Caco-2 (cell line): Measurements from ENCODE around the gene EXOSC10. TPM values are rescaled to one million over a fixed set of nuclear protein-coding genes. Genes with fewer than 3 reads are reported as not detected.

ENCODE experiments used
- BruUV-seq: library from RNA; stranded (reverse); fragments of 400-500 nt; replicated peaks from 2 replicates; lab custom pipeline; 2021; lab: Mats Ljungman, UMichigan
- CTCF ChIA-PET: fragments of 300-600 bp; sonication (Branson Sonifier 250); formaldehyde crosslinking; loops from one replicate; lab custom pipeline; 2022; ENCODE audit warnings: antibody characterized with exemption; lab: Charles Lee
- POLR2A ChIA-PET: fragments of 300-600 bp; sonication (Branson Sonifier 250); formaldehyde crosslinking; loops from one replicate; lab custom pipeline; 2022; ENCODE audit warnings: antibody characterized with exemption; lab: Charles Lee
- DNase-seq, 2 experiments: peaks; one replicate each; pipeline versions ENCODE4 v3.0.0 to v3.0.0-alpha.2; 2020 to 2022
- H3K27me3 ChIP-seq: replicated peaks from 2 replicates; pipeline ENCODE4 v1.6.0; 2011; ENCODE audit warnings: low read length; ENCODE audit not compliant: control insufficient read depth, insufficient read depth
- H3K36me3 ChIP-seq: 2 replicates; pipeline ENCODE4 v1.5.1; 2011; ENCODE audit warnings: low read length; ENCODE audit not compliant: control insufficient read depth, insufficient read depth
- H3K4me1 ChIP-seq: fragments of 250-450 bp; sonication (Bioruptor Pico); 2 replicates; pipeline ENCODE4 v1.5.1; 2020; ENCODE audit warnings: mild to moderate bottlenecking
- H3K4me3 ChIP-seq: 2 replicates; pipeline ENCODE4 v1.5.1; 2011; ENCODE audit warnings: low read depth, mild to moderate bottlenecking, control low read depth, low read length
- H3K9me3 ChIP-seq: fragments of 250-450 bp; sonication (Bioruptor Pico); 2 replicates; pipeline ENCODE4 v1.5.1; 2020; ENCODE audit warnings: mild to moderate bottlenecking, moderate library complexity
- H3K27ac Mint-ChIP-seq: one replicate; pipeline ENCODE4 v1.8.0; 2022; ENCODE audit warnings: mixed read lengths; ENCODE audit not compliant: unreplicated experiment
- H3K27me3 Mint-ChIP-seq: one replicate; pipeline ENCODE4 v1.8.0; 2022; ENCODE audit warnings: mixed read lengths; ENCODE audit not compliant: insufficient read depth, unreplicated experiment
- H3K36me3 Mint-ChIP-seq: one replicate; pipeline ENCODE4 v1.8.0; 2022; ENCODE audit warnings: mild to moderate bottlenecking, mixed read lengths; ENCODE audit not compliant: insufficient read depth, unreplicated experiment
- H3K4me1 Mint-ChIP-seq: one replicate; pipeline ENCODE4 v1.8.0; 2022; ENCODE audit warnings: low read depth, mixed read lengths; ENCODE audit not compliant: unreplicated experiment
- H3K4me3 Mint-ChIP-seq: one replicate; pipeline ENCODE4 v1.8.0; 2022; ENCODE audit warnings: mild to moderate bottlenecking, moderate library complexity, mixed read lengths; ENCODE audit not compliant: unreplicated experiment
- H3K9me3 Mint-ChIP-seq: one replicate; pipeline ENCODE4 v1.8.0; 2022; ENCODE audit warnings: mixed read lengths; ENCODE audit not compliant: unreplicated experiment
- intact Hi-C: fragments of 100-400 bp; cut with micrococcal nuclease; formaldehyde crosslinking; loops from one replicate; pipeline ENCODE4 v1.10.0; 2022; ENCODE audit not compliant: unreplicated experiment
- total RNA-seq: library from RNA; stranded (reverse); gene quantifications from 2 replicates; pipeline ENCODE4 v1.2.3, GENCODE V29; 2022
- TF ChIP-seq, protein P1 (sequence below), 2 experiments: fragments of 200-600 bp in 1 of 2; IDR thresholded peaks; 1 replicate in 1 of 2; 2 replicates in 1 of 2; pipeline versions ENCODE4 v1.5.1 to v1.8.0; 2011 to 2022; ENCODE audit warnings: antibody characterized with exemption in 1 of 2, control low read depth in 1 of 2, inconsistent platforms in 1 of 2, low read depth in 1 of 2, low read length in 1 of 2, mild to moderate bottlenecking in 1 of 2, moderate library complexity in 1 of 2; ENCODE audit not compliant: insufficient read depth in 1 of 2, severe bottlenecking in 1 of 2, unreplicated experiment in 1 of 2

Gene EXOSC10
- total RNA-seq, 1 experiment from 2014 or later, result 83.7 TPM

DNA sequence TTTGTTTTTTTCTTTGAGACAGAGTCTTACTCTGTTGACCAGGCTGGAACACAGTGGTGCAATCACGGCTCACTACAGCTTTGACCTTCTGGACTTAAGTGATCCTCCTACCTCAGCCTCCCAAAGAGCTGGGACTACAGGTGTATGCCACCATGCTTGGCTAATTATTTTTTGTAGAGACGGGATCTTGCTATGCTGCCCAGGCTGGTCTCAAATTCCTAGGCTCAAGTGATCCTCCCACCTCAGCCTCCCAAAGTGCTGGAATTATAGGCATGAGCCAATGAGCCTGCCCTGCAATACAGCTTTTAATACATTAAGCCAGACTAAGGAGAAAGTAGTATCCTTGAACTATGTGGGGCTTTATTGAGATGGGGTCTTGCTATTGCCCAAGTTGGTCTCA lies 16.6 kb upstream of the EXOSC10 start:
- POLR2A ChIA-PET, result no interaction called here
- no peak overlapping the region for H3K27ac Mint-ChIP-seq
- intact Hi-C loops, result no loop called here

DNA sequence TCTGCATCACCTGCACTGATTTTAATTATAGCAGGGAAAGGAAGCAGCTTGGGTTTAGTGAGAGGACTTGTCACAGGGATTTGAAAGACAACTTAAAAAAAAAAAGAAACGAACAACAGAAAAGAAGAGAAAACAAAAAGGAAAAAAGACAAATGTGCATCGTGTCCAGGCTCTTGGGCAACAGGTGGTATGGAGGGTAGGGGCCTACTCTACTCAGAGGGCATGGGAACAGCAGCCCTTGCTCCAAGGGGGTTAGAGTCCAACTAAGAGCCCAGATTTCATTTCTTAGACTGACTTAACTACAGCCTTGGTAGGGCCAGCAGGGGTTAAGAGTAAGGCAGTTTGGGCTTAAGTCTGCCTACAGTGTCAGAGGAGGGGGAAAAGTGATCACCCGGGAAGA lies 15.3 kb upstream of the EXOSC10 start:
- intact Hi-C loops, result no loop called here
- ChIA-PET POLR2A (no interaction called here), CTCF (no interaction called here)
- no peaks in the 10 kb centered on the region for H3K27me3 Mint-ChIP-seq
- no peaks in the 10 kb centered on the region for H3K4me1 Mint-ChIP-seq
- no peak overlapping the region for H3K4me3 Mint-ChIP-seq
- Histone ChIP-seq H3K4me3 (no peak overlapping the region), H3K9me3 (no peaks in the 10 kb centered on the region), H3K4me1 (no peaks in the 10 kb centered on the region), H3K36me3 (no peaks in the 10 kb centered on the region), H3K27me3 (no peaks in the 10 kb centered on the region)
- no peak for DNase-seq
- no TSS peak for BruUV-seq
- no peak overlapping the region for H3K27ac Mint-ChIP-seq
- TF ChIP-seq, protein P1, sequence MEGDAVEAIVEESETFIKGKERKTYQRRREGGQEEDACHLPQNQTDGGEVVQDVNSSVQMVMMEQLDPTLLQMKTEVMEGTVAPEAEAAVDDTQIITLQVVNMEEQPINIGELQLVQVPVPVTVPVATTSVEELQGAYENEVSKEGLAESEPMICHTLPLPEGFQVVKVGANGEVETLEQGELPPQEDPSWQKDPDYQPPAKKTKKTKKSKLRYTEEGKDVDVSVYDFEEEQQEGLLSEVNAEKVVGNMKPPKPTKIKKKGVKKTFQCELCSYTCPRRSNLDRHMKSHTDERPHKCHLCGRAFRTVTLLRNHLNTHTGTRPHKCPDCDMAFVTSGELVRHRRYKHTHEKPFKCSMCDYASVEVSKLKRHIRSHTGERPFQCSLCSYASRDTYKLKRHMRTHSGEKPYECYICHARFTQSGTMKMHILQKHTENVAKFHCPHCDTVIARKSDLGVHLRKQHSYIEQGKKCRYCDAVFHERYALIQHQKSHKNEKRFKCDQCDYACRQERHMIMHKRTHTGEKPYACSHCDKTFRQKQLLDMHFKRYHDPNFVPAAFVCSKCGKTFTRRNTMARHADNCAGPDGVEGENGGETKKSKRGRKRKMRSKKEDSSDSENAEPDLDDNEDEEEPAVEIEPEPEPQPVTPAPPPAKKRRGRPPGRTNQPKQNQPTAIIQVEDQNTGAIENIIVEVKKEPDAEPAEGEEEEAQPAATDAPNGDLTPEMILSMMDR (IDR thresholded peaks at IDR 0.05; ENCODE audit: insufficient read depth in 1 of 2, low read depth in 1 of 2, low read length in 1 of 2, severe bottlenecking in 1 of 2, unreplicated experiment in 1 of 2), result no peak
- H3K9me3 Mint-ChIP-seq, result no peaks in the 10 kb centered on the region
- H3K36me3 Mint-ChIP-seq, result peaks cover 35% of the 10 kb centered on the region

More for the DNA sequence above, 16.6 kb upstream of the EXOSC10 start:
- CTCF ChIA-PET, result no interaction called here
- TF ChIP-seq, protein P1 (IDR thresholded peaks at IDR 0.05; ENCODE audit: insufficient read depth in 1 of 2, low read depth in 1 of 2, low read length in 1 of 2, severe bottlenecking in 1 of 2, unreplicated experiment in 1 of 2), result no peak
- Mint-ChIP-seq H3K9me3 (no peaks in the 10 kb centered on the region), H3K4me3 (no peak overlapping the region), H3K27me3 (no peaks in the 10 kb centered on the region), H3K4me1 (no peaks in the 10 kb centered on the region), H3K36me3 (peaks cover 31% of the 10 kb centered on the region)
- no TSS peak for BruUV-seq
- H3K27me3 ChIP-seq, result no peaks in the 10 kb centered on the region
- peaks cover under 1% of the 10 kb centered on the region; the same call in 1 of the 2 replicates for H3K36me3 ChIP-seq
- no peak overlapping the region for H3K4me3 ChIP-seq
- H3K4me1 ChIP-seq, result no peaks in the 10 kb centered on the region
- no peaks in the 10 kb centered on the region for H3K9me3 ChIP-seq
- DNase-seq, result no peak

DNA sequence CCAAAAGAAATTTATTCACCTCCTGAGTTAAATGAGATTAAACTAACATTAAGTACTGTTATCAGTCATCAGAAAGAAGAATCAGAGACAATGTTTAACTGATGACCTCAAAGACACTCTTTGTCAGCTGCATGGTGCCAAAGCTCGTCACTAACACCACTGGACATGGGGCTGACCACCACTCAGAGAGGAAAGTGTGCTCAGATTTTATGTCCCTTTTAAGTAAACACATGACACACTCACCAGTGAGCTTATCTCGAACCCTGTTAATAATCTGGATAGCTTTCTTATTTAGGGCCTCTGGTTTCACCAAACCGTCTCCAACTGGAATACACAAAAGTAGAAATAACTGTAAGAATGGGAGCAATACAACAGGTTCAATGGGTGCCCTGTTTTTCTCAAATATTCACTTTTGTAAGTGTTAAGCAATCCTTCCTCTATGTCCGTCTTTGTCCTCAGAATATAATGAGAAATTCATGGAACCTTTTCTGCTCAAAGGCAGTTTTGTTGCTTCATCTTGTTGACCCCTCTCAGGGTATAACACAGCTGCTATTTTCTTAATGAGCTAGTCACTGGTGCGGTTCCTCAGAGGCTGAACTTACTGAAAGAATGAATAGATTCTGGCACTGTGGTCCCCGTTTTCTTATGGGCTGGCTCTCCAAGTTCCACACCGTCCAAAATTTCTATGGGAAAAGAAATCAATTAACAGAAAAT lies 9.5 kb upstream of the EXOSC10 start:
- POLR2A ChIA-PET, result interaction anchor here (0.5 kb wide), 1 partner anchor 906 kb away, joined by 4 read pairs; no protein-coding TSS in a partner anchor
- Histone ChIP-seq H3K9me3 (no peaks in the 10 kb centered on the region), H3K36me3 (no peaks in the 10 kb centered on the region; the same call in 1 of the 2 replicates), H3K27me3 (no peaks in the 10 kb centered on the region), H3K4me1 (no peaks in the 10 kb centered on the region), H3K4me3 (no peak overlapping the region)
- Mint-ChIP-seq H3K27ac (no peak overlapping the region), H3K27me3 (no peaks in the 10 kb centered on the region), H3K36me3 (peaks cover 36% of the 10 kb centered on the region), H3K9me3 (no peaks in the 10 kb centered on the region), H3K4me3 (no peak overlapping the region), H3K4me1 (no peaks in the 10 kb centered on the region)
- TF ChIP-seq, protein P1 (IDR thresholded peaks at IDR 0.05; ENCODE audit: insufficient read depth in 1 of 2, low read depth in 1 of 2, low read length in 1 of 2, severe bottlenecking in 1 of 2, unreplicated experiment in 1 of 2), result no peak
- BruUV-seq, result no TSS peak
- intact Hi-C loops, result no loop called here
- CTCF ChIA-PET, result no interaction called here
- no peak for DNase-seq
